Vagina (tissue), 2 donors: ENCODE measurements around the gene TEAD4. TPM values are rescaled to one million over a fixed set of nuclear protein-coding genes. Genes with fewer than 3 reads are reported as not detected.

Experiments used
- DNase-seq, 2 donors: peaks; one replicate each; pipeline ENCODE4 v3.0.0-alpha.2; 2017; ENCODE audit errors: extremely low spot score in 2 of 2
- H3K27ac ChIP-seq: fragments of 200-600 bp; sonication (generic); one replicate; pipeline ENCODE4 v1.5.1; 2019
- H3K27me3 ChIP-seq: fragments of 200-600 bp; sonication (generic); one replicate; pipeline ENCODE4 v1.5.1; 2019
- H3K36me3 ChIP-seq, 2 donors: fragments of 200-600 bp; sonication (generic); one replicate each; pipeline ENCODE4 v1.5.1; 2017 to 2019
- H3K4me1 ChIP-seq: fragments of 200-600 bp; sonication (generic); one replicate; pipeline ENCODE4 v1.5.1; 2019
- H3K4me3 ChIP-seq, 2 donors: fragments of 200-600 bp; sonication (generic); 1 replicate in 1 of 2; 2 replicates in 1 of 2; pipeline ENCODE4 v1.5.1; 2016 to 2019
- H3K9me3 ChIP-seq: fragments of 200-600 bp; sonication (generic); one replicate; pipeline ENCODE4 v1.5.1; 2019
- CTCF ChIP-seq, 3 experiments: fragments of 450-650 bp in 2 of 3; fragments of 200-600 bp in 1 of 3; sonication (generic) in 1 of 3; IDR thresholded peaks; one replicate each; pipeline ENCODE4 v1.5.1; 2017 to 2019; ENCODE audit warnings: antibody characterized with exemption in 3 of 3, mild to moderate bottlenecking in 2 of 3, moderate library complexity in 2 of 3
- POLR2A ChIP-seq, 2 donors: fragments of 450-650 bp; IDR thresholded peaks; one replicate each; pipeline ENCODE4 v1.6.1; 2017; ENCODE audit warnings: antibody characterized with exemption in 2 of 2, mild to moderate bottlenecking in 2 of 2, moderate library complexity in 2 of 2
- POLR2AphosphoS5 ChIP-seq, 2 donors: sonication (generic); formaldehyde crosslinking; IDR thresholded peaks; one replicate each; pipeline ENCODE4 v1.9.0; 2017; ENCODE audit warnings: antibody characterized with exemption in 2 of 2, mild to moderate bottlenecking in 2 of 2, low read depth in 1 of 2; ENCODE audit not compliant: insufficient read depth in 1 of 2
- intact Hi-C: fragments of 100-400 bp; cut with DNase I; formaldehyde crosslinking; loops from one replicate; pipeline ENCODE4 v1.15.1; 2023
- total RNA-seq: library from RNA; depleted of rRNA; stranded (reverse); fragments of >200 nt; gene quantifications from one replicate; pipeline ENCODE4 v1.2.3, GENCODE V29; 2016

TEAD4 gene
- total RNA-seq, 1 donor from 2014 or later = 18.7 TPM

GRCh38 chr12:3040026-3040656, 80.9 kb downstream of the TEAD4 start:
- intact Hi-C loops = no loop called here
- Histone ChIP-seq H3K9me3 (no peaks in the 10 kb centered on the region), H3K4me1 (no peaks in the 10 kb centered on the region)

DNA sequence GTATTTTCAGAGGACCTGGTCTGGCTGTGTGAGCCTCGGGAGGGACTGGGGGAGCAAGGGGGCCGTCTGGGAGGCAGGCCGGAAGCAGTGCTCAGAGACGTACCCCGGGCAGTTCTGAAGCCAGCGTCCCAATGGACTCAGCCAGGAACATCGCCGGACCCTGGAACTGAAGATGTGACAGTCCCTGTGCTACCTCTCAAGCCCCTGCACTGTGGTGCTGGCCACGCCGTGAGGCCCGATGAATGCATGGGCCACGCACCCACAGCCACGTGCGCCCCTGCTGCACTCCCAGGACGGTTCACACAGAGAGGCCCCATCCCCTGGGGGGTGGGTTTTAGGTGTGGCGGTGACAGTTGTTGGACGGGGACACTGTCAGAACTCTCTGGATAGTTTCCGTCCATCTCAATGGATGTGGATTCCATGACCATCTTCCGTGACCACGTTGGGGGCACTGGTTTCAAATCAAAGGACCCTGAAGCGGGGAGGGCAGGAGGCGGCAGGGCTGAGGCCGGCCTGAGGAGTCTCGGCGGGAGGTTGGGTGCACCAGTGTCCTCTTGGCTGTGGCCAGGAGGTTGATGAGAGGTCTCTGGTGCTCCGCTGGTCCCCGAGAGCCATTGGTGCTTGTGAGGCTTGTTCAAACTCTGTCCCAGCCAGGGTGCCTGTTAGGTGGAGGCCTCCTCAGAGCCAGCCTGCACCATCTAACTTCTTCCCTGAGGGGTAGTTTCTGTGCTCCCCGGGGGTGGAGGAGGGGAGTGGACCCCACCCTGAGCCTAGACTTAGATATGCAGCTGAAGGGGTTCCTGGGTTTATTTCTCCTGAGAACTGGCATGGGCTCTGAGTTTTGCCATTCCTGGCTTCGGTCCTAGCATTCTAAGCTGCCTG, 81.7 kb downstream of the TEAD4 start:
- no peaks in the 10 kb centered on the region for H3K36me3 ChIP-seq
- no peaks in the 10 kb centered on the region for H3K27me3 ChIP-seq
- TF ChIP-seq CTCF (IDR thresholded peaks at IDR 0.05) (no peak), POLR2AphosphoS5 (IDR thresholded peaks at IDR 0.05; ENCODE audit: insufficient read depth in 1 of 2, low read depth in 1 of 2) (no peak), POLR2A (IDR thresholded peaks at IDR 0.05) (no peak)
- H3K4me1 ChIP-seq = no peaks in the 10 kb centered on the region
- no peaks in the 10 kb centered on the region for H3K9me3 ChIP-seq
- no peak overlapping the region for H3K4me3 ChIP-seq
- no peak for DNase-seq
- intact Hi-C loops = no loop called here
- no peak overlapping the region for H3K27ac ChIP-seq

More at GRCh38 chr12:3040026-3040656, 80.9 kb downstream of the TEAD4 start:
- Histone ChIP-seq H3K27ac (no peak overlapping the region), H3K4me3 (no peak overlapping the region), H3K27me3 (no peaks in the 10 kb centered on the region), H3K36me3 (no peaks in the 10 kb centered on the region)
- DNase-seq = no peak
- TF ChIP-seq POLR2A (IDR thresholded peaks at IDR 0.05) (no peak), POLR2AphosphoS5 (IDR thresholded peaks at IDR 0.05; ENCODE audit: insufficient read depth in 1 of 2, low read depth in 1 of 2) (no peak), CTCF (IDR thresholded peaks at IDR 0.05) (no peak)

GRCh38 chr12:3041558-3042164, 82.5 kb downstream of the TEAD4 start:
- DNase-seq = no peak
- no peak overlapping the region for H3K4me3 ChIP-seq
- peak; percentile 16 to 44 (median 23) for TF ChIP-seq CTCF (IDR thresholded peaks at IDR 0.05)
- TF ChIP-seq POLR2AphosphoS5 (IDR thresholded peaks at IDR 0.05; ENCODE audit: insufficient read depth in 1 of 2, low read depth in 1 of 2) = no peak
- H3K27me3 ChIP-seq = no peaks in the 10 kb centered on the region
- intact Hi-C loops = no loop called here
- H3K36me3 ChIP-seq = no peaks in the 10 kb centered on the region
- no peaks in the 10 kb centered on the region for H3K9me3 ChIP-seq
- no peak overlapping the region for H3K27ac ChIP-seq
- H3K4me1 ChIP-seq = no peaks in the 10 kb centered on the region

- TF ChIP-seq POLR2A (IDR thresholded peaks at IDR 0.05) (no peak), CTCF (IDR thresholded peaks at IDR 0.05) (no peak), POLR2AphosphoS5 (IDR thresholded peaks at IDR 0.05; ENCODE audit: insufficient read depth in 1 of 2, low read depth in 1 of 2) (no peak)
- no peaks in the 10 kb centered on the region for H3K27me3 ChIP-seq
- no peak for DNase-seq
- intact Hi-C loops = no loop called here
- H3K9me3 ChIP-seq = no peaks in the 10 kb centered on the region
- no peak overlapping the region for H3K27ac ChIP-seq
- no peak overlapping the region for H3K4me3 ChIP-seq
- no peaks in the 10 kb centered on the region for H3K36me3 ChIP-seq
- H3K4me1 ChIP-seq = no peaks in the 10 kb centered on the region
Measured at GRCh38 chr12:3042394-3042793, 83.2 kb downstream of the TEAD4 start.
